ENCODE results near the gene MRPS6. TPM values are rescaled to one million over a fixed set of nuclear protein-coding genes. Genes with fewer than 3 reads are reported as not detected.

Gene MRPS6
- total and polyA plus RNA-seq, 2 of the 4 experiments (the other 2 are of a cell fraction): 7.5 to 35.1 TPM

- in situ Hi-C loops (cut with MboI; ENCODE audit: low sequenced_read_pairs) (no loop called here), intact Hi-C loops (cut with micrococcal nuclease) (no loop called here), dilution Hi-C loops (cut with HindIII; ENCODE audit: low sequenced_read_pairs, unreplicated experiment) (no loop called here)
- Histone ChIP-seq H3K4me1 (ENCODE audit: control insufficient read depth, insufficient read depth, low read length) (no peaks in the 10 kb centered on the region), H2BK20ac (ENCODE audit: low read depth, low read length) (no peak overlapping the region), H2AFZ (replicated peaks; ENCODE audit: low read length, poor library complexity) (no peak overlapping the region), H3K27ac (ENCODE audit: insufficient read depth, low read length) (no peak overlapping the region), H3K4me2 (ENCODE audit: low read depth, low read length) (no peak overlapping the region), H3K9ac (ENCODE audit: low read depth, low read length) (no peak overlapping the region), H2BK5ac (ENCODE audit: low read depth, low read length, poor library complexity, severe bottlenecking) (no peak overlapping the region), H3K14ac (replicated peaks; ENCODE audit: low read depth, low read length) (no peak overlapping the region), H2BK120ac (ENCODE audit: low read depth, low read length) (no peak overlapping the region), H2AK5ac (ENCODE audit: low read depth, low read length) (no peak overlapping the region), H3K9me1 (ENCODE audit: insufficient read depth, low read length) (no peaks in the 10 kb centered on the region), H3K9me3 (ENCODE audit: control insufficient read depth, insufficient read depth, low read length) (no peaks in the 10 kb centered on the region), H4K5ac (ENCODE audit: low read depth, low read length) (no peak overlapping the region), H2BK15ac (ENCODE audit: low read depth, low read length) (no peak overlapping the region), H3K18ac (ENCODE audit: low read depth, low read length) (no peak overlapping the region), H3K79me1 (ENCODE audit: low read depth in 1 of 2, low read length in 2 of 2) (no peaks in the 10 kb centered on the region), H3K4me3 (ENCODE audit: insufficient read depth, low read depth, low read length) (no peak overlapping the region), H4K8ac (ENCODE audit: low read depth in 2 of 2, low read length in 2 of 2) (no peak overlapping the region), H4K91ac (ENCODE audit: insufficient read depth, low read depth, low read length) (no peak overlapping the region), H3K23ac (ENCODE audit: low read depth, low read length) (no peak overlapping the region), H3K36me3 (ENCODE audit: control insufficient read depth, insufficient read depth, low read length) (no peaks in the 10 kb centered on the region), H3K27me3 (ENCODE audit: control insufficient read depth, insufficient read depth, low read length) (peaks cover 14% of the 10 kb centered on the region; the same call in 1 of the 2 replicates), H3K56ac (ENCODE audit: extremely low read depth, insufficient read depth, low read length) (no peak overlapping the region), H4K20me1 (ENCODE audit: insufficient read depth, low read length) (no peaks in the 10 kb centered on the region), H2AK9ac (replicated peaks; ENCODE audit: low read depth, low read length, poor library complexity) (no peak overlapping the region), H3K4ac (ENCODE audit: low read depth, low read length) (no peak overlapping the region)
- DNase-seq: no peak
- ATAC-seq (ENCODE audit: low read depth): no peak
- ChIA-PET POLR2A (ENCODE audit: unreplicated experiment) (no interaction called here), CTCF (no interaction called here)
- BruUV-seq (replicated peaks): no TSS peak
- WGBS, 2 experiments (ENCODE audit: extremely low coverage in 2 of 2, insufficient read length in 1 of 2): no CpG with 5 or more reads among the region's 5 CpGs
- TF ChIP-seq RFX5 (IDR thresholded peaks at IDR 0.05; ENCODE audit: low read depth, low read length) (no peak), MAZ (IDR thresholded peaks at IDR 0.05; ENCODE audit: borderline replicate concordance, low read depth, low read length) (no peak), FOS (IDR thresholded peaks at IDR 0.05; ENCODE audit: low read depth, low read length) (no peak), USF2 (IDR thresholded peaks at IDR 0.05; ENCODE audit: low read depth, low read length) (no peak), CEBPB (IDR thresholded peaks at IDR 0.05; ENCODE audit: low read depth, low read length) (no peak), NFE2L2 (IDR thresholded peaks at IDR 0.05; ENCODE audit: low read depth, low read length) (no peak), RCOR1 (IDR thresholded peaks at IDR 0.05; ENCODE audit: insufficient replicate concordance, low read length) (no peak), MAFK (IDR thresholded peaks at IDR 0.05; ENCODE audit: low read depth, low read length) (no peak), BHLHE40 (IDR thresholded peaks at IDR 0.05; ENCODE audit: low read depth, low read length) (no peak), CHD1 (IDR thresholded peaks at IDR 0.05; ENCODE audit: low read depth, low read length) (no peak), RAD21 (IDR thresholded peaks at IDR 0.05; ENCODE audit: low read length) (no peak), ELK1 (IDR thresholded peaks at IDR 0.05; ENCODE audit: borderline replicate concordance, low read depth, low read length) (no peak), CTCF (conservative IDR thresholded peaks at IDR 0.05; ENCODE audit: low read depth, low read length) (no peak), POLR2A (IDR thresholded peaks at IDR 0.05; ENCODE audit: low read depth, low read length) (no peak), SMC3 (IDR thresholded peaks at IDR 0.05; ENCODE audit: low read depth, low read length) (no peak), MXI1 (IDR thresholded peaks at IDR 0.05; ENCODE audit: borderline replicate concordance, low read depth, low read length) (no peak)
Observed at GRCh38 chr21:34183331-34183928, 110.1 kb downstream of the MRPS6 start.
